GF-D8 (cell line): ENCODE measurements around the gene MAP3K4.

Source experiments
- DNase-seq: peaks from one replicate; lab custom pipeline; 2025; lab: John Stamatoyannopoulos, UW

MAP3K4 gene

DNA sequence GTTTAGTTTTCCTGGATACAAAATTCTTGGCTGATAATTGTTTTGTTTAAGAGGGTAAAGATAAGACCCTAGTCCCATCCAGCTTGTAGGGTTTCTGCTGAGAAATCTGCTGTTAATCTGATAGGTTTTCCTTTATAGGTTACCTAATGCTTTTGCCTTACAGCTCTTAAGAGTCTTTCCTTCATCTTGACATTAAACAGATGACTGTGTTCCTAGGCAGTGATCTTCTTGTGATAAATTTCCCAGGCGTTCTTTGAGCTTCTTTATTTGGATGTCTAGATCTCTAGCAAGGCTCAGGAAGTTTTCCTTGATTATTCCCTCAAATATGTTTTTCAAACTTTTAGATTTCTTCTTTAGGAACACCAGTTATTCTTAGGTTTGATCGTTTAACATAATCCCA, 134.0 kb downstream of the MAP3K4 start:
- DNase-seq = no peak

DNA sequence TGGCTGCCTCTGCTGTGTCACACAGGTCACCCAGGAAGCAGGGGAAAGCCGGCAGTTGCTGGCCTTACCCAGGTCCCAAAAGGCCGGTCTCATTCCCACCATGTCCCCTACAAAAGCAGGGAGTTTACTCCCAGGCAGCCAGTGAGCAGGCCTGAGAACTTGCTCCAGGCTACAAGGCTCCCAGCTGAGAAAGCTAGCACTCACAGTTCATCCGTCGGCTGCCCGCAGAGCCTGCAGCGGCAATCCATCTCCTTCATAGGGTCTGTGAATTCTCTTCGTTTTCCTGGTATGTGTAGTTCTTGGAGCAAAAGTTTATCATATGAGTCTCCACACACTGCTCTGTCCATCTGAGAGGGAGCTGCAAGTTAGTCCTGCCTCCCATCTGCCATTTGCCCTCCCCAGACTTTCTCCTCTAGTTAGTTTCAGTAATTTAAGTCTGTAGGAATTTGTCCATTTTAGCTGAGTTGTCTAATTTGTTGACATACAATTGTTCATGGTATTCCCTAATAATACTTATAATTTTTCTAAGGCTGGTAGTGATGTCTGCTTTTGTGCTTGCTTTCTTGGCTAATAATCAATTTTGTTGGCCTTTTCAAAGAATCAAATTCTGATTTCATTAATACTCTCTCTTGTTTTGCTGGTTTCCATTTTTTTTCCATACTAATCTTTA, 135.6 kb downstream of the MAP3K4 start:
- no peak for DNase-seq

DNA sequence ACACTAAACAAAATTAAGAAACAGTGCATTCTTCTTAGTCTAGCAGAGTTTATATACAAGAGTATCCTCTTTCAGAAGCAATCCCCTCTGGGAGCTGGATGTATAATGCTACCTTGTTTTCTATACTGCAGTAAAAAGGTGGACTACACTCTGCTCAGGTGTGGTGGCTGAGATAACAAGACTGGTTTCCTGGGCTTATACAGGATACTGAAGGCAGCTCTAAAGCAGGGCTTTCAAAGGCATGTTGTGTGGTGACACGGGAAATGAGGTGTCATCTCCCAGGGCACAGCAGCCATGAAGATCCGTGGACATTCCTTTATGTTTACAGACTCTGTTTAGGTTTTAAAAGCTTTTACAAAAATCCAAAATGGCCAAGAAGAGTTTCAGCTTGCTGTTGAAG, 136.7 kb downstream of the MAP3K4 start:
- DNase-seq = no peak

DNA sequence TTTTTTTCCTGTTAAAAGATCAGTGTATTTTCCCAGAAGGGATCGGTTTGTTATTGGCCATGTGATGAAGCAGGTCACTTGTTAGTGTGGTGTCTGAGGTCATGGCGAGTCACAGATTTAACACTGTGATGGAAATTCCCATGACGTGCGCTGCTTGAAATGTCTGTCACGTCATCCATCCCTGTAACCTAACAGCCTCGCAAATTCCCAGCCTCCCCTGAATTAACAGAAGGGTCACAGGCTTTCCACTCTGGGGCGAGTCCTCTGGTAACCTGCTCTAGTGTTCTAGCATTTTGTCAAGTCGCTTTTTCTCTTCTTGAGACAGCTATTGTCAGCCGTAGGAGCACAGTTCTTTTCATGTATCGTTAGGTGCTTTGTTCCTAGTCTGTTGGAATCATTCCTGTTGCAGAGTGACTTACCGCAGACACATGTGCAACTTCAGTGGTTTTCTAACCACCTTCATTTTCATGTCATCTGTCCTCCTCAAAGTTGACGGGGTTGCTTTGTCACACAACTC, 137.2 kb downstream of the MAP3K4 start:
- DNase-seq = no peak

DNA sequence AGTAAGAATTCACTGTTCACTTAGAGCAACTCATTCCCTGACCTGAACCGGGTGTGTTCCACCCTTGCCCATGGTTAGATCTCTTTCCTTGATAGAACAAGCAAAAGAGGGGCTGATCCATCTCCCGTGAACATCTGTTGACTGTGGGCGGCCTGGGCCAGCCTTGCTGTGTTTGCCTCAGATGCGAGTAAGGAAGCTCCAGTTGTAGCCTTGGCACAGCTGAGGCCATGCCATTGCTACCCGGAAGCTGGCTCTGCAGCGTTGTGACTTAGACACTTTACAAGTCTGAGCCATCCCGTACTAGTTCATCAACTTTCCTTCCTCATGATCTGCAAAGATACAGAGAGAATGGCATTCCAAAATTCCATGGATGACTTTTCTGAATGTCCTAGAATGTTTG, 139.0 kb downstream of the MAP3K4 start:
- no peak for DNase-seq

DNA sequence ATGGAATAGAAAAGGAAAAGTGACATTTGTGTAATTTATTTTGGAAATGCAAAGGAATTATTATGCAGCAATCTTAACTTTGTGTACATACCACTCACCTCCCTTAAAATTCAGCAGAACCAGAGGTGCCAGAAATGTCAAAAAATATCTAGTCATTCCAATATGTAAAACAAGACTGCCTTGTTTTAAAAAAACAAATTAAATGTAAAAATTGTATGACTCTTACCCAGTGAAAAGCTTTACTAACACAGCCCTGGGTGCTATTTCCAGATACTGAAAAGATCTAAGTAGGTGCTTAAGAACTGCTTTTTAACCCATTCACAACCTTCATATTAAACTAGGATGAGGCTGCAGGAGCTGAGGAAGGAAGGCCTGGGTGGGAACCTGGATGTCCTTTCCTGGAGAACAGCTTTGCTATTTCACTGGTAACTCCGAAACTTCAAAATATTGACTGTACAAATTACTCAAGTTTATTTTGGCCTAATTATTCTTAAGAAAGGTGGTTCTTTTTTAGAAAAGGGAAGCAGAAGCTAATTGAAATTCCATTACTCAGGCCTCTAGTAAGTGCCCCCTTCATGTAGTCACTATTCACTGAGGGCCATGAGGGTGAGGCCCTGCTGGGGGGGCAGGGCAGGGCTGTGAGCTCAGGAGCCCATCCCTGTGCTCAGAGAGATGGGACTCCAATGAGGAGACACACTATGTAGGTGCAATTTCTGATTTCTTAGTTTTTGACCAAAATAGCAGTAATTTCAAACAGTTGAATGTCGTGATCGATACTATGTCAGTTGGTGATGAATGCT, 139.6 kb downstream of the MAP3K4 start:
- DNase-seq = no peak

DNA sequence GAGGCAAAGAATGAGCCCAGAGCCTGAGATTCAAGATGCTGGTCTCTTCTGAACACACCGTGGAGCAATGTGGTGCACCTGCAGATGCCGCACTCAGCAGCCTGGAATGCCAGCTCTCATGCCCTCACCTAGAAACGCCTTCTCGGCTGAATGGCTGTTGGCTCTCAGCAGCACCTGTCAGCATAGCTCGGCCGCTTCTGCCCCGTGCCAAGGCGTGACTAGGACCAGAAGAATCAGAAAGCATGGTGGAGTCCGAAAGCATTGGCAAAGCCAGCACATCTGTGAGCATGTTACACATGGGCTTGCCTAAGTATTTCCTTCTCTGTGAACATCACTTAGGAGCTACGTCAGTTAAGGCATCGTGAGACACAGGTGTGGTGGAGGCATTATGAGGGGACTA, 140.8 kb downstream of the MAP3K4 start:
- DNase-seq = no peak

DNA sequence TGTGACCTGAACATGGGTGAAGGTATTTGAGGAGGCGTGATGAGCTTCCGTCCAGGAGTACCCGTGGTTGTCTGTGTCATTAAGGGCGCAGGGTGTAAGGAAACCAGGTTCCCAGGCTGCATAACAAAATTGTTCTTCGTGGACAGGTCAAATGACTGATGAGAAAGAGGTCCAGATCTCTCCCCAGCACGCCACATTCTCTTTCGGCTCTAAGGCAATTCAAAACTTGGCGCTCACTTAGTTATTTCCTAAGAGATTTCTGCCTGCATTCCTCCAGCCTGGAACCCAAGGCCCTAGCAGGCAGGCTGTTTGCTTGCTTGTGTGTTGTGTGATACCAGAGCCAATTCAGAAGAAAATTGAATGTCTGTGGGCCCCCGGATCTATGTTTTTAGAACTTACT, 142.4 kb downstream of the MAP3K4 start:
- no peak for DNase-seq

DNA sequence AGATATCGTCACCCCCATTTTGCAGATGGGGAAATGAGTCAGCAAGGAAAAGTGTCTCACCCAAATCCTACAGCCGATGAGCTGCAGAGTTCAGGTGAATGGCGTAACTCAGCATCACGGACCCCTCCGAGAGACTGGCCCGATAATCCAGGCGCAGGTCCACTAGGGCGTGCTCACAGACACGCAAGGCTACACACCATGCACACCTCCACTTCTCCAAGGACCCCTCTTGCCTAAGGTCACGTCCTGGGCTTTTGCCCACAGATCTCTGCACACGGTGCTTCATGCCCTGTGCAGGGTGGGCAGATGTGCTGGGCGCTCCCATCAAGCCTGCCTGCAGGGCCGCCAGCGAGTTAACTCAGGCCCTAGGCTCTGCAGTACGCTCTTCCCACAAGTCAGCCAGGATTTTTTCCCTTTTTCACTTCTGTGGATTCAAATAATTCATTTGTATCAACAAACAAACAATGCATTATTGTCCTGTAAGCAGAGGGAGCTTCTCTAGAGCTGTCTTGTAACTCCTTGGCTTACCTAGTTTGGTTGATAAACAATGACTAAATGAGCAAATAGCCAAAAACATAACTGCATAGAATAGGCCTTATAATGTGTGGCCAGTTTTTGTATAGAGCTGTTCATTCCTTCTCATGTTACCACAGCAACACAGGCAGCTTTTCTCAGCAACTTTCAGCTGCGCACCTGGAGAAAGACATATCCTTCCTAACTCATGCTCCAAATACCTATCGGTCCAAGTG, 143.2 kb downstream of the MAP3K4 start:
- DNase-seq = no peak

DNA sequence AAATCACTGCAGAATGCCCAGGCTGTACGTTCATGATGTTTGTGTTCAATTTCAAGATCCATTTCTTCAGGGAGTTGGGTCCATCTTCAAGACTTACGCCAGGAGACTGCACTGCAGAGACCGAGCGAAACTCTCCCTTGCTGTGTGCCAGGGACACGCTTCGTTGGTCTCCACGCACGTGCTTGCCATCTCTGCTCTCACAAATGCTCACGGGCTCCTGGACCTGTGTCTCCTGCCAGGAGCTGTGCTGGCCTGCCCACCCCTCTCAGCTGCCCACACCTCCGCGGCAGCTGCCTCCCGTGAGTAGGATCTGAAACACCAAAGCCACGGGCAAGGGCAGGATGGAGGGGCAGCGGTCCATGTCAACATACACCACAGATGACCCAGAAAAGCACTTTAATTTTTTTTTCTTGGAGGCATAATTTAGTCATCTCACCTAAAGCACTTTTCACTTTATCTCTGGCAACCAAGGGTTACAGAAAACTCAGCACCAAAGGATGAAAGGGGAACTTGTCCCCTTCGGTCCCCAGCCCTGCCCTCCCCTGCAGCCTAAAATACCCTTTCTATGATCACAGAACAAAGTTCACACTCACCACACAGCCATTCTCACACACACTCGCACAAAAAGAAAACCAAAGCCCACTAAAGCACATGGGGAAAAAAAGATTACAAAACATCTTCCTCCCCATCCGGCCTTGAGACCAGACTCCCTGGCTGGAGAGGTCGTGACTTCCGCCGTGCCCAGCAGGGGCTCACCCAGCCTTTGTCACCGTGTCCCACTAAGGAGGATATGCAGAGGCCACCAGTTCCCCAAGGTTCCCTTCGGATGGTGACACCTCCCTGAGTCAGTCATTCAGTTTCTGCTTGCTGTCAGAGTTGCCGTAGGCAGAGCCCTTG, 144.4 kb downstream of the MAP3K4 start:
- DNase-seq = no peak

DNA sequence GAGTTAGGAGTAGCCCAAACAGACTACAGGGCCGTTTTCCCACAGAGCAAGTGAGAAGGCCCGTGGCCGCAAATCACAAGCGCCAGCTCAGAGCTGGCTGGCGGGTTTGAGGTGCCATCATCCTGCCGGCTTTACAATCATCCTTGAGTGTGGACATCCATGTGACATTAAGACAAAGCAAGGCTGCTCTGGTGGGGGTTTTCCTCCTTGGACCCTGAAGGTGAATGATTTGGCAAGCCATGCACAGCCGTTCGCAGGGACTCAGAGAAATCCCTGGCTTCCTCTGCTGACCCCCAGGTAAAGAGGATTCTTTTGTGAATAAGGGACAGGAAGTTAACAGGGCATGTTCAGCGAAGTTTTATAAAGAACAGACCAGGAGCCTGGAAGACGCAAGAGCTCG, 145.1 kb downstream of the MAP3K4 start:
- DNase-seq = no peak

DNA sequence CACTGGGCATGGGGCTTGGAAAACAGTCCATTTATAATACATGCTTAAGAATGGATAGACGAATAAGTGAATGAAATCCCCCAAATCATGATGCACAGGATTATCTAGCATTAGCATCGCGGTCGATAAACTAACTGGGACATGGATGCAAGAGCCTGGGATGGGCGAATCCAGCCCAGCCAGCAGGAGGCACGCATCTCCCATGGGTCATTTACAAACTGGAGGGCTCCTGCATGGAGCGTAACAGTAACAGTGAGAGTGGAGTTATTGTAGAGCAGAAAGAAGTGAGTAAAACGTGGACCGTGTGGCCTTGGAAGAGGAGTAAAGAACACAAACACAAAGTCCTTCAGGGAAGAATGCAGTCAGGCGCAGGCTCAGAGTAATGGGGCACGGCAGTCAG, 145.8 kb downstream of the MAP3K4 start:
- DNase-seq = no peak

DNA sequence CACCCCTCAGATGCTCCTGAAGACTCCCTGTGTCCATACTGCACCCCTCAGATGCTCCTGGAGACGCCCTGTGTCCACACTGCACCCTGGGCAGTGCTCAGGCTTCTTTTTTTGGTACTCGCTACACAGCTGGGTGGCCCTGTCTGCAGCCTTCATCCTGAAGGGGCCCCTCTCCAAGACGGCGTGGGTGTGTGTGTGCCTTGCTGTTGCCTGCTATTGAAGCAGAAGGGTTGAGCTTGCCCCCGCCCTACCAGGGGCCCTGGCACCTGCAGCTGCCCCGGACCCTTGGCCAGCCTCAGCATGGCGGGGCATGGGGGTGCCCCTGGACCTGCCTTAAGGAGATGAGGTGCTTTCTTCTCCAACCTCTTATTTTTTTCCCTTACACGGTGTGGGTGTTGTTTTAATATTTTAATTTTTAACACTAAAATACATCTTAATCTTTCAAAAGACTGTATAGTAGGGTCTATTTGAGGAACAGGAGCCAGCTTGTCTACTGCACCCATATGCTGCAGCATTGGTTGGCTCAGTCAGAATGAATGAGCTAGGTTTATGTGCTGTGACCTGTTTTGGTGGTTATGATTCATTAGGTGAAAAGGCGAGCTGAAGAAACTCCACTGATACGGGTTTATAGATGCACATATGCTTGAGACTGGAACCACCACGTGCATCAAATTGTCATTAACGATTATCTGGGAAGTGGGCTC, 146.4 kb downstream of the MAP3K4 start:
- no peak for DNase-seq

DNA sequence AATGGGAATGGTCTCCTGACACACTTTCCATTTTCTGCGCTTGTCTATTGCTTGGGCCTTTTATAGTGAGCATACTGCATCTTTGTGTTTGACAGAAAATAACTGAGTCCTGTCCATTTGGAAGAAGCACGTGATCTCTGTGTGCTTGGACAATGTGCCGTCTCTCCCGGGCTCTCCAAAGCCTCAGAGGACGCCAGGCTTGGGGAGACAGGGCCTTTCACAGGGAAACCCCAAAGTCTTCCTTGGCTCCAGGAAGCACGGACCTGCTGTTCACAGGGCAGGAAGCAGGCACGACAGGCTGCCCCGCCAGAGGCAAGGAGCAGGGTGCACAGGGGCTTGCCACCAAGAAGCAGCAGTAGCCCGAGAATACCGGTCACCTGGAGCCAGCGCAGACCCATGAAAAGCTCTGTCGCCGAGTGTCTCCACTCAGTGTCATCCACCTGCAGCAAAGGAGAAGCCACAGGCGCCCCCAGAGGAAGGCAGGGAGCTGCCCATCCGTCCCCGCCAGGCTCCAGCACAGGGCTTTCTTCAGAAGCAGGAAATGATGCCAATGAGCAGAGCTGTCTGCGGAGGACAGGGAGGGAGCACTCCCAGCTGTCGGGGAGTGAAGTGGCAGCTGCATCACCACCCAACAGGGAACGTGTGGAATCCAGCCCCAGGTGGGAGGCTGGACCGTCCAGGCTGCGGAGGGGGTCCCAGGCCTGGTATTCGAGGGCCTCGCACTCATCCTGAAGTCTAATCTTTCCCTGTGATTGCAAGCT, 147.2 kb downstream of the MAP3K4 start:
- DNase-seq = no peak

DNA sequence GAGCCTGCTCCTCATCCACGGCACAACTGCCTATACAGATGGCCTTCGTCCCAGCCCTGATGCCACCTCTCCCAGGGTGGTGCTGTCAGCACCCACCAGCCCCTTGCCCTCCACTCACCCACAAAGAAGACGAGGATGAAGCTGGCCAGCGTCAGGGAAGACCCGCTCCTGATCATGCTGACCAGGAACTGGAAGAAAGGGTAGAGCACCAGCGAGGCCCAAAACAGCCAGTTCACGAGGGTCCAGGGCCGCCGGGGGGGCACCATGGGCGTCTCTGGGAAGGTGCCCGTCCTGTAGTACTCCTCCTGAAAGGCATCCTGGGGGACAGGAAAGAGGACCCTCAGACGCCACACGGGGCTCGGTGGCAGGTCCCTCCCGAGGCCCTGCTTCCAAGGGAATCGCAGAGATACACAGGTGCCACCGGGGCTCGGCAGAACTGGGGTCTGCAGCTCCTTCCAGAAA, 147.8 kb downstream of the MAP3K4 start:
- DNase-seq = no peak

DNA sequence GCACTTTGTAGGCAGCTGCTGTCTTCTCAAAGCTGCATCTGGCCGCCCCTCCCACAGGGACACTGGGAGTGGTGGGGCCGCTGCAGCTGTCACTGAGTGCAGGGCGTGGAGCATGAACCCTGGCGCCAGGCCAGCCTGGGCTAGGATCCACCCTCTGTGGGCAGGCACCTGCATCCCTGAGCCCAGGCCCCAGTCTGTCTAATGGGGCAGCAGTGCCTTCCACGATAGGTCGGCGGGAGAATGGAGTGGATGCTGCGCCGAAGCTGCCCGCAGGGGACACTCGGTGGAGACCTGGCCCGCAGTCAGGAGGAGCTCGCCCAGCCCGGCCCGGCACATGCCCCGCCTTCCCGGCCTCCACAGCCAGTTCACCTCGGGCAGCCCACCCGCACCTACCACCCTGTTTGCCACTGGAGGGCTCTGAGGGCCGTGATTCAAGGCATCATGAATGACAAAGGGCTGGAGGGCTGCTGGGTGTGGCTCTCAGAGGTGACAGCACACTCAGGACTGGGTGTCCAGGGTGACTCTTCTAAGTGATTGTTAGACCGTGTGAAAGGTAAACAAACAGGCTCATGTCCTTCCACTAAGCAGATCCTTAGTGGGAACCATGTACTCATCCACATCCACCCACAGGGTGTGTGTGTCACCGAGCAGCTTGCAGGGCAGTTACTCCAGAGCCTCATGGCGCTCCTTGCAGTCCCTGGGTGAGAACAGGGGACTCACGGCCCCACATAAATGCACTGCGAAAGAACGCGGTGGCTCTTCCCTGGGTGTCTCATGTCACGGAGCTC, 148.4 kb downstream of the MAP3K4 start:
- no peak for DNase-seq

DNA sequence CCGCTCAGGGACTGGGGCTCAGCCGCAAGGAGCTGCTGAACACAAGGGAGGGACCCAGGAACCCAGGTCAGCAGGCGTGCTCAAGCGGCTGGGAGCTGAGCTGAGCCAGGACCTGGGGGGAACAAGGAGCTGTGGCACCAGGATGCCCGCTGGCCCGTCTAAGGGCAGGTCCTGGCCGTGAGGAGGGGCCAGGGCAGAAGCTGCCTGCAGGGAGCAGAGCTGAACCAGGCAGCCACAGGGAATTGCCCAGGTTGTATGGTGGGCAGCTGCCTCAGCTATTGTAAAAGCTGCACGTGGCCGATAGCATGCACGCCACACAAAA, 148.9 kb downstream of the MAP3K4 start:
- DNase-seq = no peak

DNA sequence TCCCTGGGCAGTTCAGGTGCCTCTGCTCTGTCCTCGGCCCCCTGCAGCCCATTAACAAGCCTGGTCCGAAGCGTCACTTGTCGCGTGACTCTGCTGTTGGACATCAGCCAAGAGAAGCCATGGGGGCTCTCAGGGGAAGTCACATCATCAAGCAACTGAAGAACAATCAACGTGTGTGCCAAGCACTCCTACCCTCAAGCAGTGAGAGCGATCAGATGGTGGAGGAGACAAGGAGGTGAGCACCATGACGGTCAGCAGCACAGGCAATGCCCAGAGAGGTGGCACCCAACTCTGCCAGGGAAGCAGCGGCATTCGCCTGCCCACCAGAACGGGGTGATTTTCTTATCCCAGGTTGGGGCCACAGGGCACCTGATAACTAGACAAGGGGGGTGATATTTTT, 149.6 kb downstream of the MAP3K4 start:
- DNase-seq = no peak

DNA sequence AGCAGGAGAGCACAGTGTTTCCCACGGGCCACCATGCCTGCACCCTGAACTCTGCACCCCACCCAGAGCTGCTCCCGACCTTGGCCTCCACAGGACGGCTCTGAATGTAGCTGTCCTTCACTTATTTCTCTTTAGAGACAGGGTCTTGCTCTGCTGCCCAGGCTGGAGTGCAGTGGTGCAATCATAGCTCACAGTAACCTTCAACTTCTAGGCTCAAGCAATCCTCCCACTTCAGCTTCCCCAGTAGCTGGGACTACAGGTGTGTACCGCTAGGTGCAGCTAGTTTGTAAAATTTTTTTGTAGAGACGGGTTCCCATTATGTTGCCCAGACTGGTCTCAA, 151.4 kb downstream of the MAP3K4 start:
- no peak for DNase-seq
